GM13977 (cell line): ENCODE data around the gene SLC1A1.

Experiments used
- DNase-seq: peaks from one replicate; pipeline ENCODE4 v3.0.0; 2012; ENCODE audit warnings: low spot score
- CTCF ChIP-seq: IDR thresholded peaks from 2 replicates; pipeline ENCODE4 v1.5.1; 2012; ENCODE audit warnings: mild to moderate bottlenecking, control low read depth; ENCODE audit not compliant: insufficient read depth; ENCODE audit errors: extremely low read depth, missing control alignments
- in situ Hi-C: fragments of 300-500 bp; cut with MboI; formaldehyde crosslinking; loops from one replicate; pipeline ENCODE4 v1.12.0; 2022; ENCODE audit warnings: low sequenced_read_pairs, low pct_unique_long_range_greater_than_20kb, mixed read lengths, inconsistent platforms; ENCODE audit not compliant: unreplicated experiment

The SLC1A1 gene

GRCh38 chr9:4559261-4560182, 69.3 kb downstream of the SLC1A1 start:
- DNase-seq = peak; percentile 28
- TF ChIP-seq CTCF = no peak
- in situ Hi-C loops = no loop called here

- in situ Hi-C loops = no loop called here
- no peak for TF ChIP-seq CTCF
These were observed 72.8 kb downstream of the SLC1A1 start for GRCh38 chr9:4563105-4563504.

GRCh38 chr9:4566806-4567205, 76.5 kb downstream of the SLC1A1 start:
- in situ Hi-C loops = no loop called here
- DNase-seq = no peak
- TF ChIP-seq CTCF = no peak

More at GRCh38 chr9:4563105-4563504, 72.8 kb downstream of the SLC1A1 start:
- no peak for DNase-seq

GRCh38 chr9:4567601-4568000, 77.3 kb downstream of the SLC1A1 start:
- TF ChIP-seq CTCF = no peak
- no peak for DNase-seq
- in situ Hi-C loops = no loop called here

- TF ChIP-seq CTCF = no peak
- DNase-seq = no peak
- in situ Hi-C loops = no loop called here
These were observed 78.8 kb downstream of the SLC1A1 start for GRCh38 chr9:4569101-4569500.

- no peak for DNase-seq
- in situ Hi-C loops = no loop called here
- no peak for TF ChIP-seq CTCF
These were observed 82.0 kb downstream of the SLC1A1 start for GRCh38 chr9:4572184-4572826.
